Chondrocyte (in vitro differentiated cells): ENCODE results near the gene IL16. TPM values are rescaled to one million over a fixed set of nuclear protein-coding genes. Genes with fewer than 3 reads are reported as not detected.

Source experiments
- DNase-seq: peaks from one replicate; pipeline ENCODE4 v3.0.0; 2021; ENCODE audit warnings: mixed read lengths, low spot score
- H3K27ac Mint-ChIP-seq: one replicate; pipeline ENCODE4 v1.8.0; 2021; ENCODE audit warnings: mild to moderate bottlenecking, moderate library complexity, mixed read lengths; ENCODE audit not compliant: unreplicated experiment
- H3K27me3 Mint-ChIP-seq: 2 replicates; pipeline ENCODE4 v1.8.0; 2021; ENCODE audit warnings: low read depth, mixed read lengths
- H3K36me3 Mint-ChIP-seq: 2 replicates; pipeline ENCODE4 v1.8.0; 2021; ENCODE audit warnings: low read depth, mixed read lengths
- H3K4me1 Mint-ChIP-seq: 2 replicates; pipeline ENCODE4 v1.8.0; 2021; ENCODE audit warnings: low read depth, mild to moderate bottlenecking, mixed read lengths
- H3K4me3 Mint-ChIP-seq: one replicate; pipeline ENCODE4 v1.8.0; 2021; ENCODE audit warnings: mild to moderate bottlenecking, moderate library complexity, mixed read lengths; ENCODE audit not compliant: unreplicated experiment
- H3K9me3 Mint-ChIP-seq: 2 replicates; pipeline ENCODE4 v1.8.0; 2021; ENCODE audit warnings: low read depth, mixed read lengths
- CTCF ChIP-seq: fragments of 200-600 bp; sonication (generic); IDR thresholded peaks from 2 replicates; pipeline ENCODE4 v1.5.0; 2021; ENCODE audit warnings: antibody characterized with exemption, mild to moderate bottlenecking, moderate library complexity
- total RNA-seq: library from RNA; stranded (reverse); gene quantifications from 3 replicates; pipeline ENCODE4 v1.2.1, GENCODE V29; 2021

IL16 gene
- total RNA-seq, 1 donor from 2014 or later, result 2.0 TPM

GRCh38 chr15:81282911-81283310 is 86.2 kb downstream of the IL16 start:
- no peak overlapping the region for H3K27ac Mint-ChIP-seq
- TF ChIP-seq CTCF, result no peak
- H3K27me3 Mint-ChIP-seq, result peaks cover 22% of the 10 kb centered on the region
- DNase-seq, result no peak
- no peaks in the 10 kb centered on the region for H3K9me3 Mint-ChIP-seq
- no peak overlapping the region for H3K4me3 Mint-ChIP-seq
- peaks cover 9% of the 10 kb centered on the region for H3K4me1 Mint-ChIP-seq
- H3K36me3 Mint-ChIP-seq, result peaks cover 2% of the 10 kb centered on the region

- DNase-seq, result no peak
- H3K27me3 Mint-ChIP-seq, result peaks cover 23% of the 10 kb centered on the region
- no peak for TF ChIP-seq CTCF
- H3K27ac Mint-ChIP-seq, result no peak overlapping the region
- H3K4me1 Mint-ChIP-seq, result peaks cover 8% of the 10 kb centered on the region
- H3K9me3 Mint-ChIP-seq, result no peaks in the 10 kb centered on the region
- no peak overlapping the region for H3K4me3 Mint-ChIP-seq
- H3K36me3 Mint-ChIP-seq, result peaks cover 2% of the 10 kb centered on the region
Measured at GRCh38 chr15:81284256-81285031, 87.8 kb downstream of the IL16 start.

- Mint-ChIP-seq H3K27ac (no peak overlapping the region), H3K9me3 (no peaks in the 10 kb centered on the region), H3K4me1 (no peaks in the 10 kb centered on the region), H3K4me3 (no peak overlapping the region), H3K27me3 (peaks cover 23% of the 10 kb centered on the region), H3K36me3 (peaks cover 2% of the 10 kb centered on the region)
- DNase-seq, result no peak
- no peak for TF ChIP-seq CTCF
Measured at GRCh38 chr15:81285461-81285860, 88.8 kb downstream of the IL16 start.

- no peak for TF ChIP-seq CTCF
- Mint-ChIP-seq H3K27ac (no peak overlapping the region), H3K36me3 (peaks cover 2% of the 10 kb centered on the region), H3K4me3 (no peak overlapping the region), H3K9me3 (no peaks in the 10 kb centered on the region), H3K27me3 (peaks cover 22% of the 10 kb centered on the region), H3K4me1 (no peaks in the 10 kb centered on the region)
- no peak for DNase-seq
Measured at GRCh38 chr15:81286621-81287121, 90.0 kb downstream of the IL16 start.

GRCh38 chr15:81288040-81288439 is 91.4 kb downstream of the IL16 start:
- no peak for TF ChIP-seq CTCF
- H3K4me3 Mint-ChIP-seq, result no peak overlapping the region
- H3K9me3 Mint-ChIP-seq, result no peaks in the 10 kb centered on the region
- peaks cover 15% of the 10 kb centered on the region for H3K27me3 Mint-ChIP-seq
- no peak overlapping the region for H3K27ac Mint-ChIP-seq
- peaks cover 2% of the 10 kb centered on the region for H3K36me3 Mint-ChIP-seq
- DNase-seq, result no peak
- no peaks in the 10 kb centered on the region for H3K4me1 Mint-ChIP-seq
